GM06990 (cell line): ENCODE data around the gene PRKCH.

ENCODE experiments used
- DNase-seq: peaks from one replicate; pipeline ENCODE4 v3.0.0-alpha.2; 2011; ENCODE audit not compliant: insufficient read length; ENCODE audit errors: extremely low read depth
- H3K27me3 ChIP-seq: replicated peaks from 2 replicates; pipeline ENCODE4 v1.6.0; 2011; ENCODE audit warnings: low read length; ENCODE audit not compliant: control insufficient read depth, insufficient read depth
- H3K36me3 ChIP-seq: 2 replicates; pipeline ENCODE4 v1.5.1; 2011; ENCODE audit warnings: low read length; ENCODE audit not compliant: control insufficient read depth, insufficient read depth
- H3K4me3 ChIP-seq: replicated peaks from 2 replicates; pipeline ENCODE4 v1.5.1; 2011; ENCODE audit warnings: low read depth, mild to moderate bottlenecking, control low read depth, low read length
- CTCF ChIP-seq: IDR thresholded peaks from 2 replicates; pipeline ENCODE4 v1.5.1; 2011; ENCODE audit warnings: low read length, control low read depth, mild to moderate bottlenecking, inconsistent platforms; ENCODE audit not compliant: insufficient read depth, poor library complexity, severe bottlenecking

The PRKCH gene

GRCh38 chr14:61466249-61466904, 145.0 kb downstream of the PRKCH start:
- no peak for TF ChIP-seq CTCF
- Histone ChIP-seq H3K4me3 (no peak overlapping the region), H3K36me3 (no peaks in the 10 kb centered on the region), H3K27me3 (no peaks in the 10 kb centered on the region)
- DNase-seq = no peak

GRCh38 chr14:61466905-61467280, 145.5 kb downstream of the PRKCH start:
- DNase-seq = no peak
- no peak overlapping the region for H3K4me3 ChIP-seq
- TF ChIP-seq CTCF = no peak
- H3K27me3 ChIP-seq = no peaks in the 10 kb centered on the region
- H3K36me3 ChIP-seq = no peaks in the 10 kb centered on the region

GRCh38 chr14:61467296-61467695, 145.9 kb downstream of the PRKCH start:
- no peak overlapping the region for H3K4me3 ChIP-seq
- H3K27me3 ChIP-seq = no peaks in the 10 kb centered on the region
- TF ChIP-seq CTCF = no peak
- H3K36me3 ChIP-seq = no peaks in the 10 kb centered on the region
- DNase-seq = no peak

- Histone ChIP-seq H3K27me3 (no peaks in the 10 kb centered on the region), H3K36me3 (no peaks in the 10 kb centered on the region), H3K4me3 (no peak overlapping the region)
- no peak for DNase-seq
- no peak for TF ChIP-seq CTCF
These were observed 146.9 kb downstream of the PRKCH start for GRCh38 chr14:61468063-61468825.

- DNase-seq = no peak
- H3K27me3 ChIP-seq = no peaks in the 10 kb centered on the region
These were observed 148.4 kb downstream of the PRKCH start for GRCh38 chr14:61469781-61470180.

More at GRCh38 chr14:61469781-61470180, 148.4 kb downstream of the PRKCH start:
- no peak overlapping the region for H3K4me3 ChIP-seq
- TF ChIP-seq CTCF = no peak
- H3K36me3 ChIP-seq = no peaks in the 10 kb centered on the region
